Thymus (tissue), 11 donors: Measurements from ENCODE around the gene SLC35B4. TPM values are rescaled to one million over a fixed set of nuclear protein-coding genes. Genes with fewer than 3 reads are reported as not detected.
"Not testable (repeated sequence)": the region's sequence is repeated elsewhere in the genome, so short reads cannot be mapped to it uniquely, and the experiment has no call there.

Experiments
- DNase-seq, 9 donors: peaks; one replicate each; pipeline ENCODE4 v3.0.0-alpha.2; 2013; ENCODE audit warnings: low spot score in 9 of 9, low read depth in 6 of 9, missing footprints in 1 of 9
- H3K27ac ChIP-seq, 2 donors: one replicate each; pipeline ENCODE4 v1.5.1; 2013; ENCODE audit warnings: control low read depth in 1 of 2, low read depth in 1 of 2, low read length in 1 of 2, mild to moderate bottlenecking in 1 of 2, moderate library complexity in 1 of 2
- H3K27me3 ChIP-seq, 2 donors: one replicate each; pipeline ENCODE4 v1.5.1; 2013; ENCODE audit warnings: low read length in 1 of 2; ENCODE audit not compliant: control insufficient read depth in 2 of 2, insufficient read depth in 1 of 2
- H3K36me3 ChIP-seq, 2 donors: one replicate each; pipeline ENCODE4 v1.5.1; 2013; ENCODE audit warnings: low read length in 1 of 2, mild to moderate bottlenecking in 1 of 2, moderate library complexity in 1 of 2; ENCODE audit not compliant: control insufficient read depth in 2 of 2, insufficient read depth in 2 of 2
- H3K4me1 ChIP-seq, 2 donors: one replicate each; pipeline ENCODE4 v1.5.1; 2013; ENCODE audit warnings: low read length in 2 of 2; ENCODE audit not compliant: control insufficient read depth in 2 of 2, insufficient read depth in 2 of 2
- H3K4me3 ChIP-seq, 2 donors: one replicate each; pipeline ENCODE4 v1.5.1; 2013; ENCODE audit warnings: low read length in 2 of 2, control low read depth in 1 of 2, mild to moderate bottlenecking in 1 of 2
- H3K9me3 ChIP-seq, 2 donors: one replicate each; pipeline ENCODE4 v1.5.1; 2013; ENCODE audit warnings: low read length in 1 of 2, mild to moderate bottlenecking in 1 of 2; ENCODE audit not compliant: control insufficient read depth in 2 of 2, insufficient read depth in 1 of 2
- WGBS: extraction: QIAGEN DNeasy Blood & Tissue Kit; methylation state at CpG from one replicate; pipeline ENCODE4 v1.1.7; 2013; 5-methylcytosine and 5-hydroxymethylcytosine counted together
- polyA plus RNA-seq: library from polyadenylated mRNA; stranded (reverse); fragments of 200-250 nt; gene quantifications from one replicate; pipeline ENCODE4 v1.2.3, GENCODE V29; 2013
- total RNA-seq: library from RNA; stranded (reverse); fragments of 120-200 nt; gene quantifications from one replicate; pipeline ENCODE4 v1.2.4, GENCODE V29; 2013
- donor health status: healthy.

The SLC35B4 gene
- total and polyA plus RNA-seq, 2 donors = 5.0 to 6.1 TPM

GRCh38 chr7:134307320-134307719 lies 9.4 kb downstream of the SLC35B4 start:
- no peaks in the 10 kb centered on the region for H3K9me3 ChIP-seq
- no peaks in the 10 kb centered on the region for H3K27me3 ChIP-seq
- no peaks in the 10 kb centered on the region for H3K4me1 ChIP-seq
- no peak for DNase-seq
- no peak overlapping the region for H3K4me3 ChIP-seq
- peaks cover 14 to 25% of the 10 kb centered on the region in 2 donors for H3K36me3 ChIP-seq
- 99% methylated on average over 1 of the region's 1 CpG for WGBS
- no peak overlapping the region for H3K27ac ChIP-seq

GRCh38 chr7:134302120-134302519 lies 14.6 kb downstream of the SLC35B4 start:
- Histone ChIP-seq H3K27me3 (no peaks in the 10 kb centered on the region), H3K36me3 (peaks cover 17 to 55% of the 10 kb centered on the region in 2 donors), H3K4me1 (no peaks in the 10 kb centered on the region), H3K27ac (no peak overlapping the region), H3K4me3 (no peak overlapping the region), H3K9me3 (no peaks in the 10 kb centered on the region)
- no peak for DNase-seq
- WGBS = 98% methylated on average over 2 of the region's 2 CpGs

- Histone ChIP-seq H3K4me1 (no peaks in the 10 kb centered on the region), H3K36me3 (peaks cover 17 to 55% of the 10 kb centered on the region in 2 donors), H3K9me3 (no peaks in the 10 kb centered on the region), H3K4me3 (no peak overlapping the region), H3K27ac (no peak overlapping the region), H3K27me3 (no peaks in the 10 kb centered on the region)
- no peak for DNase-seq
- 96% methylated on average over 3 of the region's 3 CpGs for WGBS
Measured at GRCh38 chr7:134301592-134301991, 15.1 kb downstream of the SLC35B4 start.

- Histone ChIP-seq H3K9me3 (no peaks in the 10 kb centered on the region), H3K4me3 (no peak overlapping the region), H3K27me3 (no peaks in the 10 kb centered on the region), H3K4me1 (no peaks in the 10 kb centered on the region), H3K27ac (no peak overlapping the region), H3K36me3 (peaks cover 21 to 55% of the 10 kb centered on the region in 2 donors)
- DNase-seq = no peak
- 97% methylated on average over 2 of the region's 2 CpGs for WGBS
Measured at GRCh38 chr7:134300988-134301387, 15.7 kb downstream of the SLC35B4 start.

GRCh38 chr7:134298902-134299683 lies 17.6 kb downstream of the SLC35B4 start:
- no peaks in the 10 kb centered on the region for H3K4me1 ChIP-seq
- WGBS = 91% methylated on average over 10 of the region's 10 CpGs

GRCh38 chr7:134297489-134297888 lies 19.2 kb downstream of the SLC35B4 start:
- H3K9me3 ChIP-seq = no peaks in the 10 kb centered on the region
- no peak for DNase-seq
- H3K27ac ChIP-seq = no peak overlapping the region
- WGBS = over 99% methylated on average over 2 of the region's 2 CpGs
- no peaks in the 10 kb centered on the region for H3K4me1 ChIP-seq
- H3K4me3 ChIP-seq = no peak overlapping the region
- H3K27me3 ChIP-seq = no peaks in the 10 kb centered on the region
- H3K36me3 ChIP-seq = peaks cover 27 to 58% of the 10 kb centered on the region in 2 donors

More at GRCh38 chr7:134298902-134299683, 17.6 kb downstream of the SLC35B4 start:
- H3K9me3 ChIP-seq = no peaks in the 10 kb centered on the region
- no peaks in the 10 kb centered on the region for H3K27me3 ChIP-seq
- no peak for DNase-seq
- no peak overlapping the region for H3K27ac ChIP-seq
- H3K4me3 ChIP-seq = no peak overlapping the region
- peaks cover 25 to 60% of the 10 kb centered on the region in 2 donors for H3K36me3 ChIP-seq

- not testable (repeated sequence) for H3K27ac ChIP-seq, H3K4me3 ChIP-seq, H3K27me3 ChIP-seq, H3K4me1 ChIP-seq, DNase-seq, H3K9me3 ChIP-seq
- 94% methylated on average over 7 of the region's 7 CpGs for WGBS
- H3K36me3 ChIP-seq = peaks cover 27 to 47% of the 10 kb centered on the region in 2 donors
Measured at GRCh38 chr7:134295982-134296381, 20.7 kb downstream of the SLC35B4 start.

GRCh38 chr7:134293002-134293740 lies 23.6 kb downstream of the SLC35B4 start:
- Histone ChIP-seq H3K4me1 (no peaks in the 10 kb centered on the region), H3K36me3 (peaks cover 22 to 27% of the 10 kb centered on the region in 2 donors), H3K9me3 (no peaks in the 10 kb centered on the region), H3K27ac (no peak overlapping the region), H3K4me3 (no peak overlapping the region), H3K27me3 (no peaks in the 10 kb centered on the region)
- 97% methylated on average over 12 of the region's 12 CpGs for WGBS
- peak in 2 of 9 donors; percentile 2 to 34 for DNase-seq

- Histone ChIP-seq H3K4me3 (no peak overlapping the region), H3K9me3 (no peaks in the 10 kb centered on the region), H3K27ac (no peak overlapping the region), H3K4me1 (no peaks in the 10 kb centered on the region), H3K27me3 (no peaks in the 10 kb centered on the region), H3K36me3 (peaks cover 14 to 17% of the 10 kb centered on the region in 2 donors)
- DNase-seq = no peak
- WGBS = 95% methylated on average over 3 of the region's 3 CpGs
Measured at GRCh38 chr7:134290286-134290685, 26.4 kb downstream of the SLC35B4 start.
